Activated T-cell treated with anti-CD3 and anti-CD28 coated beads, Interleukin-2, amount 50 U/mL, for 24 hours (primary cell): ENCODE measurements around the gene PTDSS2.

Experiments used
- DNase-seq: peaks from one replicate; pipeline ENCODE4 v3.0.0-alpha.2; 2020
- H3K27ac Mint-ChIP-seq: 2 replicates; pipeline ENCODE4 v1.8.0; 2020; ENCODE audit warnings: mild to moderate bottlenecking, mixed read lengths
- H3K27me3 Mint-ChIP-seq: 2 replicates; pipeline ENCODE4 v1.8.0; 2020; ENCODE audit warnings: mixed read lengths
- H3K36me3 Mint-ChIP-seq: 2 replicates; pipeline ENCODE4 v1.8.0; 2020; ENCODE audit warnings: low read depth, mixed read lengths
- H3K4me1 Mint-ChIP-seq: 2 replicates; pipeline ENCODE4 v1.8.0; 2020; ENCODE audit warnings: low read depth, mixed read lengths
- H3K4me3 Mint-ChIP-seq: 2 replicates; pipeline ENCODE4 v1.8.0; 2020; ENCODE audit warnings: mild to moderate bottlenecking, moderate library complexity, mixed read lengths
- H3K9me3 Mint-ChIP-seq: 2 replicates; pipeline ENCODE4 v1.8.0; 2020; ENCODE audit warnings: mixed read lengths

PTDSS2 gene

DNA sequence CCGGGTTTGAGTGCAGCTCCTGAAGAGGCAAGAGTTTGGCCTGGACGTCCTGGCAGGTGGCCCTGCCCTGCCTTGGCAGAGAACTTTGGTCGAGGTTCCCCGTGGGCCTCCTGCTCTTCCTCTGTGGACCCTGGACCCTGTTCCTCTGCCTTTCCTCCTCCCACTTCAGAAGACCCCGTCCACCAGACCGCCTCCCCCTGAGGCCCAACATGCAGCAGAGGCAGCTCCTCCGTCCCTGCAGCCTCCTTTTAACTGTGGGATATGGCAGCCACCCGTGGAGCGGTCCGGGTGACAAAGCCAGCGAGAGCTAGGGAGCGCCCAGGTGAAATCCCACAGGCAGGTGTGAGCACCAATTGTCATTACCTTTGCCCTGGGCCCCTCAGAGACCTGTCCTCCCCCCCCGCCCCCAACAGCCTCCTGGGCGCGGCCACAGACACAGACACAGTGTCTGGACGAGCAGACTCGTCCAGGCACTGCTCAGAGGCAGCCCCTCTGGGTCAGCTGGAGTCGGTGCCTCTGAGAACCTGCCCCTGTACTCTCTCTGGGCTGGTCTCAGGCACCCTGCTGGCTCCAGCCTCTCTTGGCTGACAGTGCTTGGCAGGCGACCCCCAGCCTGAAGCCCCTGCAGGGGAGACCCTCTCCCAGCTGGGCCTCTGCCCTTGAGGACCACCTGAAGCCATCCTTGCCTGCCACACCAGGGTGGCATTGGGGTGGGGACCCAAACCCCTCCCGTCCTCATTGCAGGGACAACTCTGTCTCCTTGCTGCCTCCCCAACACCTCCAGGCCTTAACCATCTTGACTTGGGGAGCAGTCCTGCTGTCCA, 4.1 kb upstream of the PTDSS2 start:
- Mint-ChIP-seq H3K4me3 (no peak overlapping the region), H3K4me1 (peaks cover 23% of the 10 kb centered on the region), H3K9me3 (no peaks in the 10 kb centered on the region), H3K27me3 (no peaks in the 10 kb centered on the region), H3K27ac (no peak overlapping the region), H3K36me3 (peaks cover 7% of the 10 kb centered on the region)
- no peak for DNase-seq

DNA sequence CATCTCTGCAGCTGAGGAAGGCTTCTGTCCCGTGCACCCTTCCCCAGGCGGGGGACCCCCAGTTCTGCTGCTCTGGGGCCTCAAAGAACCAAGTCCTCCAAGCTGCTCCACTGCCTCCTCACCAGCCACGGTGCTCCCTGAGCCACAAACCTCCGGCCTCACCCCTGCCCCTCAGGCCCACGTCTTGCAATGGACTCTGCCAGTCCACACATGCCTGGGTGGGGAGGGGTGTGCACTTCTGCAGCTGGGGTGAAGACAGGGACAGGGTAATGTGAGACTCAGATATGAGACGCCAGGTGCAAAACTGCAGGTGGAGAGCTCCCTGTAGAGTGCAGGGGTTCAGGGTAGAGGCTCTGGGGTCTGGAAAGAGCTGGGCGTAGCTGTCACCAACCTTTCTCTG, 3.2 kb upstream of the PTDSS2 start:
- Mint-ChIP-seq H3K36me3 (peaks cover 16% of the 10 kb centered on the region), H3K27ac (no peak overlapping the region), H3K4me1 (peaks cover 27% of the 10 kb centered on the region), H3K9me3 (no peaks in the 10 kb centered on the region), H3K4me3 (no peak overlapping the region), H3K27me3 (no peaks in the 10 kb centered on the region)
- no peak for DNase-seq

DNA sequence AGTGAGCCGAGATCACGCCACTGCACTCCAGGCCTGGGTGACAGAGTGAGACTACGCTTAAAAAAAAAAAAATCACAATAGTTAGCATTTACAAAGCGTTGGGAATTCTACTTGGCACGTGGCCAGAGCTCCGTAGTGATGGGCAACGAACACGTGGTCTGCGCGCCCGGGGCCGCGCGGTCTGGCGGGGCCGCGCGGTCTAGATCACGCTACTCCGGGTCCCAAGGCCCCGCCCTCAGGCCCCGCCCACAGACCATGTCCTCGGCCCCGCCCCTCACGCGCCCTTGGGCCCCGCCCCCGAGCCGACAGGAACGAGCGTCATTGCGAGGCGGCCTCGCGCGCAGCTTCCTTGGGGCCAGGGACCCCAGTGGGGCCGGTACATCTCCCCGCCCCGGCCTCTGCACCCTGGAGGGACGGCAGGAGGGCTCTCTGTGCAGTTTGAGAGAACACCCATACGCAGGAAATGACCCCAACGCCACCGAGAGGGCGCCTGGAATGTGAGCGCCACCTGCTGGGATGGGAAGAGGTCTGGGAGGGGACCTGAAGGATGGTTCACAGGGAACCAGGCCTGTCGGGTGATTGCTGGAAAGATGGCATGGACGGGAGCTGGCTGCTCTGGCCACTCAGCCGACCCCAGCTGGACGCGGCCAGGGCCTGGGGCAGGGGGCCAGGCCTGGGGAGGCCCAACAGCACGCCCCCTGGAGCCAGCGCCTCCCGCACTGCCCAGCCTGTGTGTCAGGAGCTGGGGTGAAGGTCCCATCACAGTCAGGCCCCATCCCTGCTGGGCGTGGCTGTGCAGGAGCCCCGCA, 2.0 kb upstream of the PTDSS2 start:
- no peaks in the 10 kb centered on the region for H3K9me3 Mint-ChIP-seq
- no peaks in the 10 kb centered on the region for H3K27me3 Mint-ChIP-seq
- H3K4me1 Mint-ChIP-seq: peaks cover 32% of the 10 kb centered on the region
- H3K4me3 Mint-ChIP-seq: peak overlapping the region; percentile 91
- H3K27ac Mint-ChIP-seq: peak overlapping the region; percentile 98
- peak; percentile 98 for DNase-seq
- peaks cover 24% of the 10 kb centered on the region for H3K36me3 Mint-ChIP-seq

DNA sequence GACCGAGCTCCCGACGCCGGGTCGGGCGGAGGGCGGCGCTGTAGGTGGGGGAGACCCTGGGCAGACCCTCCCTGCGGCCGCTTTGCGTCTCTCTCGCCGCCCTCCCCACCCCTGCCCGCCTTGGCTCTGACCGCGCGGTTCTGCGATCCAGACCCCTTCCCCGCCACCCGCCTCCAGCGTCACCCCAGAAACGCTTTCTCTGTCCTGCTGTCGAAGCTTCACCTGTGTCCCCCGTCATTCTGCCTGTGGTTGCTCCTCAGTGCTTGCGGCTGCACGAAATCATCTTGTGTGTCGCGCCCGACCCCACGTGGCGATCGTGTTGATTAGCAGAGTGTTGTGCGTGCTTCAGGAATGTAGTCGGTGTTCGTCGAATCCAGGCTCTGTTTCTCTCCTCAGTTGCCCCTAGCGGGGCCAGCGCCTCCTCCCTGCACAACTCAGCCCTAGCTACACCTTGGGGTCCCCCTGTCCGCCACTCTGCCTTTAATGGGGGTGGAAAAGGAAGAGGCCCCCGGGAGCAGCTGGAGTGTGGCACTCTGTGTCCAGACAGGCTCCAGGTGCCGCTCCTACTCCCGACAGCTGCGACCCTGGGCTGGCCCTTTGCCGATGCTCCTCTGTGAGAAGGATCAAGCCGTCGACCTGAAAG, 851 bp downstream of the PTDSS2 start:
- H3K27ac Mint-ChIP-seq: peak overlapping the region; percentile 97
- H3K9me3 Mint-ChIP-seq: no peaks in the 10 kb centered on the region
- H3K36me3 Mint-ChIP-seq: peaks cover 48% of the 10 kb centered on the region
- peaks cover 44% of the 10 kb centered on the region for H3K4me1 Mint-ChIP-seq
- H3K4me3 Mint-ChIP-seq: peak overlapping the region; percentile 97
- peak; percentile 79 for DNase-seq
- H3K27me3 Mint-ChIP-seq: no peaks in the 10 kb centered on the region

DNA sequence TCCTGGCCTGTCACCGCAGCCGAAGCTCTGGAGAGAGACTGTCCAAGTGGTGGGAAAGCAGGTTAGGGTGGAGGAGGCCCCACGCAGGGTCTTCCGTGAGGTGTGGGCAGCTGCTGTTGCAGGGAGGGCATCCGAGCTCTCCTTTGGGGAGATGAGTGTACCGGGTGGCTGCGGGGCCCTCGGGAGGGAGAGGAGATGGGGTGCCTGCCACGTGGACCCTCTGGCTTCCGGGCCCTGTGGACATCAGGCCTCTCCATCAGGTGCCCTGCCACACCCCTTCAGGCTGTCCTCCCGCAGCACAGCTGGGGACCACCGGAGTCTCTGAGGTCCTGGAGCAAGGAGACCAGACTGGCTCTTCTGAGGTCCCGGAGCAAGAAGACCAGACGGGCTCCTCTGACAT, 1.7 kb downstream of the PTDSS2 start:
- no peak for DNase-seq
- peaks cover 56% of the 10 kb centered on the region for H3K36me3 Mint-ChIP-seq
- no peaks in the 10 kb centered on the region for H3K27me3 Mint-ChIP-seq
- H3K4me1 Mint-ChIP-seq: peaks cover 53% of the 10 kb centered on the region
- peak overlapping the region; percentile 97 for H3K4me3 Mint-ChIP-seq
- no peaks in the 10 kb centered on the region for H3K9me3 Mint-ChIP-seq
- H3K27ac Mint-ChIP-seq: peak overlapping the region; percentile 97

DNA sequence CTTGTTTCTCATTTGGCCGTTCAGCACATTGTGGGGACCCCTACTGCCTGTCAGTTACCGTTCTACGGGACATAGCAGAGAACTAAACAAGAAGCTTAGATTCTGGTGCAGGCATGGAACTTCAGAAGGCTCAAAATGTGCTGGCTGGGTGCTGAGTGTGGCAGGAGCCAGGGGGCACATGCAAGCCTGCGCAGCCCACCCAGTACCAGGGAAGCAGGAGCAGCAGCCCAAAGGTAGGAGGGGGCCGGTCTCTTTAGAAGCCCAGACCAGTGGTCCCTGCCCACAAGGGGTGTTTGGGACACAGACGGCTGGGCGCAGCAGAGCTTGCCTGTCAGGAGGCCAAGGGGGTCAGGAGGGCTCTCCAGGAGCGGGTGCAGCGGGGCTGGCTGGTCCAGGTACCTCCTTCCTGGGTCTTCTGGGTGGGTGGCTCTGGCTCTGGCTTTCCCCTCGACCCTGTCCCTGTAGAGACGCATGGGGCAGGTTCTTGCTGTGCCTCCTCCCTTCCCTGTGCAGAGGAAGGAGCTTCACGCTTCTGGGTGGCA, 2.2 kb downstream of the PTDSS2 start:
- Mint-ChIP-seq H3K36me3 (peaks cover 61% of the 10 kb centered on the region), H3K9me3 (no peaks in the 10 kb centered on the region), H3K4me3 (peak overlapping the region; percentile 97), H3K27ac (peak overlapping the region; percentile 29), H3K27me3 (no peaks in the 10 kb centered on the region), H3K4me1 (peaks cover 58% of the 10 kb centered on the region)
- DNase-seq: no peak

DNA sequence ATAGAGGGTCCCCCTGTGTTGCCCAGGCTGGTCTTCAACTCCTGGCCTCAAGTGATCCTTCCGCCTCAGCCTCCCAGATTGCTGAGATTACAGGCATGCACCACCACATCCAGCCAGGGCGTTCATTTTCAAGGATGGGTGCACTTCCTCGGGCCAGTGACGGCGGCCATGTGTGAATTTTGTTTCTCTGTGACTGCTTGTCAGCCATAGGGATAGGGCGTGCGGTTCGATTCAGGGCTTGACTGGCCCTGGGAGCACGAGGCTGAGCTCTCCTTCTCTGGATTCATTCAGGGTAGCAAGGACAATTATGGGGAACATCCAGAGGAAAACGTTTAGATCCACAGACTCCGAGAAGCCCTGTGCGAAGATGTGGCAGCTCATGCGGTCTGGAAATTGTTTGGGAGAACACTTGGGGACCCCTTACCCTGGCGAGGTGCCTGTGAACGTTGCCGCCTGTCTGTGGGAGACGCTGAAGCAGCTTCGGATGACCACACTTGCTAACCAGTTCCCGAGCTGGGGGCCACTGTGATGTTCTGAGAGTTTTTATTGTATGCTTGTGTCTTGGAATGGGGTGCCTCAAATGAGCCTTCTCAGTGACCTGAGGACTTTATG, 2.9 kb downstream of the PTDSS2 start:
- peak overlapping the region; percentile 47 for H3K27ac Mint-ChIP-seq
- H3K4me1 Mint-ChIP-seq: peaks cover 65% of the 10 kb centered on the region
- no peak for DNase-seq
- peaks cover 68% of the 10 kb centered on the region for H3K36me3 Mint-ChIP-seq
- peak overlapping the region; percentile 29 for H3K4me3 Mint-ChIP-seq
- H3K9me3 Mint-ChIP-seq: no peaks in the 10 kb centered on the region
- no peaks in the 10 kb centered on the region for H3K27me3 Mint-ChIP-seq

DNA sequence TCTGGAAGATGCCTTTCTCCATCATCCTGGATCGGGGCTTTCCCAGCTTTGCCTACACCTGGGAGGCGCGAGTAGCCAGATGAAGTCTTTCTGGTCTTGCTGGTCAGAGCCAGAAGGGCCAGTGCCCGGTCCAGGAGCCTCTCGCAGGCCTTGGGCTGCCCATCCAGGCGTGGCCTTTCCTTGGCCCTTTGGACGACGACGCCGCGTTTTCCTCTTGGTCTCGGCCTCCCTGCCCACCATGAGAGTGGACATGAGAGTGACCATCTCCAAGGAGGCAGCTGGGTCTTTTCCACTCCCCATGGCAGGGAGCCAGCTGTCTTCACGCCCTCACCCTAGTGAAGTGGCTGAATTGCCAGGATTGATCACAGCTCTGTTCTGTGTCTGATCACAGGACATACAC, 3.5 kb downstream of the PTDSS2 start:
- H3K27ac Mint-ChIP-seq: no peak overlapping the region
- DNase-seq: no peak
- H3K4me1 Mint-ChIP-seq: peaks cover 62% of the 10 kb centered on the region
- no peak overlapping the region for H3K4me3 Mint-ChIP-seq
- no peaks in the 10 kb centered on the region for H3K9me3 Mint-ChIP-seq
- peaks cover 66% of the 10 kb centered on the region for H3K36me3 Mint-ChIP-seq
- no peaks in the 10 kb centered on the region for H3K27me3 Mint-ChIP-seq

DNA sequence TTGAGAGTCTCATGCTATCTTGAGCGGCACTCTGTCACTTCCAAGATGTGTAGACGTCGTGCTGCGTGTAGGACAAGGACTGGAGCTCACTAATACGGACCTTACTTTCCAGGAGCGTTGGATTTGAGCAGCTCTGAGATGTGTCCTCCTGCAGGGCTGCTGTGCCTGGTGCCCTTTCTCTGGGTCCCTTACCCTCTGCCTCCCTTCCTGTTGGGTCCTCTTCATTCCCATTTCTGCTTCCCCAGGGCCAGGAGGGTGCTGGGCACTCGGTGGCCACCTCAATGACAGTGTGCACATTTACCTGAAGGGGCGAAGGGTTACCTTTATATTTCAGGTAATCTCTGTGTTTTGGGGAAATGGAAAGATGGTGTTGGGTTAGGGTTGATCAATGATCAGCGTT, 4.0 kb downstream of the PTDSS2 start:
- DNase-seq: no peak
- Mint-ChIP-seq H3K27me3 (no peaks in the 10 kb centered on the region), H3K36me3 (peaks cover 69% of the 10 kb centered on the region), H3K4me3 (no peak overlapping the region), H3K4me1 (peaks cover 58% of the 10 kb centered on the region), H3K9me3 (no peaks in the 10 kb centered on the region), H3K27ac (no peak overlapping the region)

DNA sequence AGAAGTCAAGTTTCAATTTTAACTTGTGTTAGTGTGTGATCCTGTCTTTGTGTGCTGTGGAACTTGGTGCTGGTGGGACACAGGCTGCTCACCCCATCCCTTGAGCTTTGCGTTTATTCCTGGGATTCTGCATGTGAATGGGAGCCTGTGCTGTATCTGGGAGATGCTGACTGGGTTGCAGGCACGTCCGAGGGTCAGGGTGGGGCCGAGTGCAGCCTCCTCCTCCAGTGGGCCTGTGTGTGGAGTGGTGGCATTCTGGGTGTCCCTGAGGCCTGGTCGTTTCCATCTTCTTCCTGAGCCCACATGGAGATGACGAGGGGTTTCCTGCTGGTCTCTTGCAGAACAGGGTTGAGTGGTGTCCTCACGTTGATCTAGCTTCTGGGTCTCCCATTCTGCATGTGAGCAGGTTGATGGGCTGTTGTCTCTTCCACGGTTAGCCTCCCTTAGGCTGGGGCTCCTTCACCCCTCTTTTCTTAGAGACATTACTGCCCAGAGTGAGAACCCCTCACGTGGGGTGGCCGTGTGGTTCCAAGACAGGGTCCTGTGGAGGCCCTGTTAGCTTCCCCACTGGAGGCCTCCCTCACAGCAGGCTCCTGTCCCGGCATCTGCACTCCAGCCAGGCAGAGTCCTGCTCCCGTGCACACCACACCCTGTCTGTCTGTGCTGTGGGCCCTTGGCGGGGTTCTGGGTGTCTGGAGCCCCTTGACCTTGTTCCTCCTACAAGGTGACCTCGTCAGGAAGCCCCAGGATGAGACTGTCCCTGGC, 4.9 kb downstream of the PTDSS2 start:
- Mint-ChIP-seq H3K4me1 (peaks cover 51% of the 10 kb centered on the region), H3K4me3 (no peak overlapping the region), H3K27me3 (no peaks in the 10 kb centered on the region), H3K27ac (no peak overlapping the region), H3K36me3 (peaks cover 74% of the 10 kb centered on the region), H3K9me3 (no peaks in the 10 kb centered on the region)
- no peak for DNase-seq

DNA sequence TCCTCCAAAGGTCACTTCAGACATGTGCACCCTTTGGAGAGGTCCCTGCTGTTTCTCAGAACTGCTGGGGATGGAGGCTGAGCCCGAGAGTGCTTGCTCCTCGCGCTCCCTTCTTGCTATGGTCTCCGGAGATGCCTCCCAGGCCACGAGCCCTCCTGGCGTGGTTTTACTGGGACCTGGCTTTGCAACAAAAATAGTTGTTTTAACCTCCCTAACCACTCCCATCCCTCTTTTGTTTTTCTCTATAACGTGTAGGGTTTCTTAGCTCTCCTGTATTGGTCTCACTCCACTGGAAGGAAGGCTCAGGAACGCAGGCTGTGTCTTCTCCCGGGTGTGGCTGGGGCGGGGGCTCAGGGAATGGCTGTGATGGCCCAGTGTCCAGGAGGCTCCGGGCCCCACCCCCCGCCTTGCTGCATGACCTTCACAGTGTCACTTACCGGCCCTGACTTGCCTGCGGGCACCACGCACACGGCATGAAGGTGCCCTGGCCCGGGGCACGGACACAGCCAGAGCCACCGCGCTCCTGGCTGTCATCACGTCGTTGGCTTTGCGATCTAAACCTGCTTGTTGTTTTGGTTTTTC, 5.6 kb downstream of the PTDSS2 start:
- Mint-ChIP-seq H3K4me3 (no peak overlapping the region), H3K27ac (peak overlapping the region; percentile 37), H3K4me1 (peaks cover 50% of the 10 kb centered on the region), H3K36me3 (peaks cover 81% of the 10 kb centered on the region), H3K9me3 (no peaks in the 10 kb centered on the region), H3K27me3 (no peaks in the 10 kb centered on the region)
- DNase-seq: no peak

DNA sequence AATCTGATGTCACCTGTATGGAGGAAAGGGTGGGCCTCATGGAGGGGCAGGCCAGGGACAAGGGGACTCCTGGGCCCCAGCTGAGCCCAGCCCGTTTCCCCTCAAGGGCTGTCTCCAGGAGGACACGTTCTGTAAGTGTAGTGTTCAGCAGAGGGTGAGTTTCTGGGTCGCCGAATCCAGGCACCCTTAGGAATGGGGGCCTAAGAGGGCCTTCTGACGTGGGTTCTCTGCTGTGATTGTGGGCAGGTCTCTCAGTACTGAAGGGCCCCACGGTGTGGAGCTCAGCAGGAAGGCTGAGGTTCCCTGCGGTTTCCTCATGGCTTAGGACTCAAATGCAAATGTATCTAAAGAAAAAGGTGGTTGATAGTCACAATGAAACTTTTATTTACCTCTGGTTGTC, 6.5 kb downstream of the PTDSS2 start:
- DNase-seq: peak; percentile 50
- H3K4me1 Mint-ChIP-seq: peaks cover 43% of the 10 kb centered on the region
- H3K36me3 Mint-ChIP-seq: peaks cover 82% of the 10 kb centered on the region
- no peaks in the 10 kb centered on the region for H3K9me3 Mint-ChIP-seq
- H3K27ac Mint-ChIP-seq: peak overlapping the region; percentile 88
- H3K4me3 Mint-ChIP-seq: peak overlapping the region; percentile 42
- no peaks in the 10 kb centered on the region for H3K27me3 Mint-ChIP-seq

DNA sequence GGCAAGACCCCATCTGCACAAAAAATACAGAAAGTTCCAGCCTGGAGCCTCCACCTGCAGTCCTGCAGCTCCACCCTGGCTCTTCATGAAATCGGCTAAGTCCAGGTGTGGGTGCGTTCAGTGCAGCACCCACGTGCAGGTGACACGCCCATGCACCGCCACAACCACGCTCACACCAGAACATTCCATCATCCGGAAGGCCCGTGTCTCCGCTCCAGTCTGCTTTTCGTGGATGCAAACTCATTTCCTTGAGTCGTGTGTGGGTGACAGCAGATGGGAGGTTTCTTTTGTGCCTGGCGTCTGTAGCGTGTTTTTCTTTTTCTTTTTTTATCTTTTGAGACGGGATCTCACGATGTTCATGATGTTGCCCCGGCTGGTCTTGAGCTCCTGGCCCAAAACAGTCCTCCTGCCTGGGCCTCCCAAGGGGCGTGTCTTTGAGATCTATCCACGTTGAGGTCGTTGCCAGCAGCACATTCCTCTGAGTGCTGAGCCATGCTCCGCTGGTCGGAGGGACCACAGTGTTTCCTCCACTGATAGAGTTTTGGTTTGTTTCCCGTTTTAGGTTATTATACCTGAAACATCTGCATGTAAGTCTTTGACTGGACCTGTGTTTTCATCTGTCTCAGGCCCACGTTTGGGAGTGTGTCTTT, 7.2 kb downstream of the PTDSS2 start:
- Mint-ChIP-seq H3K36me3 (peaks cover 80% of the 10 kb centered on the region), H3K27ac (peak overlapping the region; percentile 88), H3K4me1 (peaks cover 39% of the 10 kb centered on the region), H3K9me3 (no peaks in the 10 kb centered on the region), H3K4me3 (peak overlapping the region; percentile 42), H3K27me3 (no peaks in the 10 kb centered on the region)
- DNase-seq: no peak
